Trophoblast cell (in vitro differentiated cells and primary cell): ENCODE results near the gene MZT2B.
"Not testable (repeated sequence)": the region's sequence is repeated elsewhere in the genome, so short reads cannot be mapped to it uniquely, and the experiment has no call there.

Experiments
- DNase-seq, 2 donors: peaks; one replicate each; pipeline ENCODE4 v3.0.0-alpha.2; 2016
- H2AFZ ChIP-seq: 2 replicates; pipeline ENCODE4 v1.6.1; 2013; ENCODE audit warnings: low read length, moderate library complexity, mild to moderate bottlenecking; ENCODE audit not compliant: insufficient read depth, poor library complexity
- H2AK5ac ChIP-seq: 2 replicates; pipeline ENCODE4 v1.6.1; 2013; ENCODE audit warnings: mild to moderate bottlenecking, low read length
- H2BK120ac ChIP-seq: 2 replicates; pipeline ENCODE4 v1.6.1; 2013; ENCODE audit warnings: low read length, mild to moderate bottlenecking, moderate library complexity; ENCODE audit not compliant: insufficient read depth, poor library complexity
- H2BK12ac ChIP-seq: 2 replicates; pipeline ENCODE4 v1.6.1; 2013; ENCODE audit warnings: mild to moderate bottlenecking, low read length, moderate library complexity
- H2BK5ac ChIP-seq: 2 replicates; pipeline ENCODE4 v1.6.1; 2013; ENCODE audit warnings: low read length, low read depth, moderate library complexity, mild to moderate bottlenecking; ENCODE audit not compliant: poor library complexity
- H3K14ac ChIP-seq: 2 replicates; pipeline ENCODE4 v1.6.1; 2013; ENCODE audit warnings: mild to moderate bottlenecking, low read length
- H3K18ac ChIP-seq: 2 replicates; pipeline ENCODE4 v1.6.1; 2013; ENCODE audit warnings: mild to moderate bottlenecking, low read length
- H3K23ac ChIP-seq: 2 replicates; pipeline ENCODE4 v1.6.1; 2013; ENCODE audit warnings: low read length
- H3K27ac ChIP-seq: 2 replicates; pipeline ENCODE4 v1.5.1; 2013; ENCODE audit warnings: low read depth, mild to moderate bottlenecking, inconsistent platforms, low read length, moderate library complexity
- H3K27me3 ChIP-seq: 2 replicates; pipeline ENCODE4 v1.6.1; 2013; ENCODE audit warnings: inconsistent platforms, mild to moderate bottlenecking, low read length, moderate library complexity; ENCODE audit not compliant: insufficient read depth
- H3K36me3 ChIP-seq, 2 experiments: 1 replicate in 1 of 2; 2 replicates in 1 of 2; pipeline ENCODE4 v1.6.1; 2013; ENCODE audit warnings: low read length in 2 of 2, mild to moderate bottlenecking in 2 of 2, moderate library complexity in 1 of 2; ENCODE audit not compliant: insufficient read depth in 2 of 2, control insufficient read depth in 1 of 2
- H3K4ac ChIP-seq: 2 replicates; pipeline ENCODE4 v1.6.1; 2013; ENCODE audit warnings: low read depth, mild to moderate bottlenecking, low read length, moderate library complexity
- H3K4me1 ChIP-seq, 2 experiments: 1 replicate in 1 of 2; 2 replicates in 1 of 2; pipeline ENCODE4 v1.6.1; 2013; ENCODE audit warnings: low read length in 2 of 2, mild to moderate bottlenecking in 2 of 2, moderate library complexity in 1 of 2; ENCODE audit not compliant: insufficient read depth in 2 of 2, control insufficient read depth in 1 of 2
- H3K4me2 ChIP-seq: 2 replicates; pipeline ENCODE4 v1.6.1; 2013; ENCODE audit warnings: inconsistent platforms, mild to moderate bottlenecking, low read length, moderate library complexity
- H3K4me3 ChIP-seq: 2 replicates; pipeline ENCODE4 v1.5.1; 2013; ENCODE audit warnings: mild to moderate bottlenecking, low read depth, low read length, inconsistent platforms
- H3K79me1 ChIP-seq: one replicate; pipeline ENCODE4 v1.6.1; 2013; ENCODE audit warnings: low read length
- H3K79me2 ChIP-seq: 2 replicates; pipeline ENCODE4 v1.6.1; 2013; ENCODE audit warnings: low read length, mild to moderate bottlenecking; ENCODE audit not compliant: control insufficient read depth, insufficient read depth, poor library complexity
- H3K9ac ChIP-seq: 2 replicates; pipeline ENCODE4 v1.6.1; 2013; ENCODE audit warnings: mild to moderate bottlenecking, low read length
- H3K9me3 ChIP-seq: 2 replicates; pipeline ENCODE4 v1.6.1; 2013; ENCODE audit warnings: low read depth, mild to moderate bottlenecking, control low read depth, inconsistent platforms, low read length; ENCODE audit not compliant: insufficient read depth
- H4K12ac ChIP-seq: 2 replicates; pipeline ENCODE4 v1.6.1; 2013; ENCODE audit warnings: low read depth, mild to moderate bottlenecking, low read length, moderate library complexity
- H4K8ac ChIP-seq: 2 replicates; pipeline ENCODE4 v1.6.1; 2013; ENCODE audit warnings: low read depth, mild to moderate bottlenecking, low read length, moderate library complexity
- H4K91ac ChIP-seq: one replicate; pipeline ENCODE4 v1.6.1; 2013; ENCODE audit warnings: low read depth, mild to moderate bottlenecking, low read length, moderate library complexity
- WGBS: extraction: QIAGEN DNeasy Blood & Tissue Kit; methylation state at CpG from one replicate; pipeline ENCODE4 v1.1.7; 2013; ENCODE audit warnings: missing lambda C conversion rate; ENCODE audit not compliant: insufficient read length, insufficient coverage; ENCODE audit errors: extremely low coverage; 5-methylcytosine and 5-hydroxymethylcytosine counted together

MZT2B gene

GRCh38 chr2:130157825-130158514 is 24.1 kb upstream of the MZT2B start:
- H2AFZ ChIP-seq, H3K79me2 ChIP-seq, H3K4me3 ChIP-seq, H3K4ac ChIP-seq, H3K4me1 ChIP-seq, H3K27me3 ChIP-seq, H3K4me2 ChIP-seq, H3K18ac ChIP-seq, H2BK120ac ChIP-seq, H4K12ac ChIP-seq, H3K14ac ChIP-seq, H3K9me3 ChIP-seq, H3K23ac ChIP-seq, DNase-seq, H2AK5ac ChIP-seq, H4K8ac ChIP-seq, H2BK5ac ChIP-seq, H3K27ac ChIP-seq, H4K91ac ChIP-seq, H2BK12ac ChIP-seq, H3K9ac ChIP-seq, H3K79me1 ChIP-seq: not testable (repeated sequence)
- no CpG with 5 or more reads among the region's 13 CpGs for WGBS
- H3K36me3 ChIP-seq = peaks cover 54 to 57% of the 10 kb centered on the region in 2 experiments

- Histone ChIP-seq H3K9me3 (peaks cover 2% of the 10 kb centered on the region), H3K79me1 (no peaks in the 10 kb centered on the region)
These were observed 23.4 kb upstream of the MZT2B start for GRCh38 chr2:130158631-130159030.

GRCh38 chr2:130159376-130159775 is 22.7 kb upstream of the MZT2B start:
- H3K4me2 ChIP-seq, DNase-seq, H2AK5ac ChIP-seq, H3K27me3 ChIP-seq, H3K4me1 ChIP-seq, H2BK5ac ChIP-seq, H3K79me2 ChIP-seq, H4K8ac ChIP-seq, H3K9ac ChIP-seq, H3K14ac ChIP-seq, H3K18ac ChIP-seq, H2BK12ac ChIP-seq, H3K23ac ChIP-seq, H3K4me3 ChIP-seq, H2AFZ ChIP-seq, H2BK120ac ChIP-seq, H4K91ac ChIP-seq, H3K79me1 ChIP-seq, H3K27ac ChIP-seq, H3K4ac ChIP-seq, H4K12ac ChIP-seq, H3K9me3 ChIP-seq: not testable (repeated sequence)
- H3K36me3 ChIP-seq = peaks cover 53 to 57% of the 10 kb centered on the region in 2 experiments
- no CpG with 5 or more reads among the region's 4 CpGs for WGBS

More at GRCh38 chr2:130158631-130159030, 23.4 kb upstream of the MZT2B start:
- WGBS = no CpG with 5 or more reads among the region's 9 CpGs
- no peak overlapping the region for H2BK5ac ChIP-seq
- no peak overlapping the region for H4K8ac ChIP-seq
- H4K12ac ChIP-seq = no peak overlapping the region
- H3K36me3 ChIP-seq = peaks cover 55 to 56% of the 10 kb centered on the region in 2 experiments
- H3K27ac ChIP-seq = no peak overlapping the region
- no peak overlapping the region for H3K14ac ChIP-seq
- H3K18ac ChIP-seq = no peak overlapping the region
- H3K27me3 ChIP-seq = no peaks in the 10 kb centered on the region
- no peak overlapping the region for H3K4me3 ChIP-seq
- no peak overlapping the region for H3K9ac ChIP-seq
- H3K23ac ChIP-seq = no peak overlapping the region
- H2AK5ac ChIP-seq = no peak overlapping the region
- no peak overlapping the region for H2BK120ac ChIP-seq
- H3K4me1 ChIP-seq = no peaks in the 10 kb centered on the region
- H2BK12ac ChIP-seq = no peak overlapping the region
- DNase-seq = no peak
- no peak overlapping the region for H3K4ac ChIP-seq
- H3K4me2 ChIP-seq = no peak overlapping the region
- H2AFZ ChIP-seq = no peak overlapping the region
- H4K91ac ChIP-seq = no peak overlapping the region
- H3K79me2 ChIP-seq = no peaks in the 10 kb centered on the region

- no peak overlapping the region for H2AFZ ChIP-seq
- peaks cover 2% of the 10 kb centered on the region for H3K9me3 ChIP-seq
- H4K8ac ChIP-seq = no peak overlapping the region
- H3K4me2 ChIP-seq = no peak overlapping the region
- no peak overlapping the region for H2BK5ac ChIP-seq
- H3K79me1 ChIP-seq = no peaks in the 10 kb centered on the region
- H3K79me2 ChIP-seq = no peaks in the 10 kb centered on the region
- H3K18ac ChIP-seq = no peak overlapping the region
- WGBS = no CpG with 5 or more reads among the region's 6 CpGs
- no peak overlapping the region for H2BK120ac ChIP-seq
- H2BK12ac ChIP-seq = no peak overlapping the region
- no peaks in the 10 kb centered on the region for H3K27me3 ChIP-seq
- no peak overlapping the region for H3K4ac ChIP-seq
- no peaks in the 10 kb centered on the region for H3K4me1 ChIP-seq
- no peak overlapping the region for H4K12ac ChIP-seq
- no peak overlapping the region for H3K23ac ChIP-seq
- no peak overlapping the region for H3K27ac ChIP-seq
- DNase-seq = no peak
- no peak overlapping the region for H3K14ac ChIP-seq
- peaks cover 51 to 54% of the 10 kb centered on the region in 2 experiments for H3K36me3 ChIP-seq
- H3K9ac ChIP-seq = no peak overlapping the region
- no peak overlapping the region for H2AK5ac ChIP-seq
- H3K4me3 ChIP-seq = no peak overlapping the region
- H4K91ac ChIP-seq = no peak overlapping the region
These were observed 21.9 kb upstream of the MZT2B start for GRCh38 chr2:130160131-130160530.
